Activated naive CD4-positive, alpha-beta T cell treated with anti-CD3 and anti-CD28 coated beads for 36 hours (primary cell): ENCODE measurements around the gene KAT6B. TPM values are rescaled to one million over a fixed set of nuclear protein-coding genes. Genes with fewer than 3 reads are reported as not detected.

Experiments used
- CTCF ChIA-PET: fragments of 350-600 bp; sonication (Branson Sonifier 250); formaldehyde crosslinking; loops from one replicate; lab custom pipeline; 2021; ENCODE audit warnings: antibody characterized with exemption; lab: Charles Lee
- DNase-seq: peaks from one replicate; pipeline ENCODE4 v3.0.0-alpha.2; 2020
- H3K27ac Mint-ChIP-seq: one replicate; pipeline ENCODE4 v1.8.0; 2021; ENCODE audit warnings: mild to moderate bottlenecking, mixed read lengths
- H3K27me3 Mint-ChIP-seq: one replicate; pipeline ENCODE4 v1.8.0; 2021; ENCODE audit warnings: low read depth, mixed read lengths
- H3K36me3 Mint-ChIP-seq: one replicate; pipeline ENCODE4 v1.8.0; 2021; ENCODE audit warnings: low read depth, mixed read lengths
- H3K4me1 Mint-ChIP-seq: one replicate; pipeline ENCODE4 v1.8.0; 2021; ENCODE audit warnings: low read depth, mixed read lengths
- H3K4me3 Mint-ChIP-seq: one replicate; pipeline ENCODE4 v1.8.0; 2021; ENCODE audit warnings: mild to moderate bottlenecking, moderate library complexity, mixed read lengths
- H3K9me3 Mint-ChIP-seq: one replicate; pipeline ENCODE4 v1.8.0; 2021; ENCODE audit warnings: mixed read lengths
- intact Hi-C: fragments of 100-400 bp; cut with micrococcal nuclease; formaldehyde crosslinking; loops from one replicate; pipeline ENCODE4 v1.15.1; 2023
- total RNA-seq, 2 experiments: library from RNA; stranded (reverse); gene quantifications; one replicate each; pipeline ENCODE4 v1.2.3, GENCODE V29; 2021

The KAT6B gene
- total RNA-seq, 2 experiments from 2014 or later, result 17.3 to 17.9 TPM

DNA sequence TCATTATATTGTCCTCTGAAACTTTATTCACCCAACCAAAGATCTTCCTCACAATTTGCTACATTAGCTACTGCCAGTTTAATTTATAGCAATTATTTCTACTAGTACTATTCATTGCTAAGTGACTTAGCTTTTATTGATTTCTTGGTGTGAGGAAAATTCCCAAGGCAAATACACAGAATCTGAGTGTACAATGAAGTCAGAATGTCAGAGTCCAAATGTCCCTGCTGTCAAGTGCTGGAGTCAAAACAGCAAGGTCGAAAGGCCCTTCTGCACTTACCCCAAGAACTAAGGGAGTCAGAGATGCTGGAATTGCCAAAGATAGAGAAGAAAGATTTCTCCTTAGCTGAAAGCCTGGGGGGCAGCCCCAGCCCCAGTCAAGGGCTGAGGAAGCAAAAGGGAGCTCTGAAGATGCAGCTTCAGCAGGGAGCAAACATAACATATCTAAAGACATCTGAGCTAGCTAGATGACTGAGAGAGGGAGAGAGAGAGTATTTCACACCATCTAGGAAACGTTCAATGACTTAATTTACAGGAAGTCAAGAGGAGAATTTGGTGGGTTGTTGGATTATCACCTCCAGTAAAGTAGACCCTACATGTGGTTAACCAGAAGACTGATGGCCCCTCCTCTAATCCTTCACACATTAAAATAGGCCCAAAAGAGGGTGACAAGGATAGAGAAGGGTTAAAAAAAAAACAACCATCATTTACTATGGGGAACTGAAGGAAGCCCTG, 248.5 kb downstream of the KAT6B start:
- Mint-ChIP-seq H3K4me1 (peaks cover 8% of the 10 kb centered on the region), H3K27ac (no peak overlapping the region), H3K27me3 (no peaks in the 10 kb centered on the region), H3K9me3 (no peaks in the 10 kb centered on the region), H3K36me3 (no peaks in the 10 kb centered on the region), H3K4me3 (no peak overlapping the region)
- no peak for DNase-seq
- CTCF ChIA-PET, result interaction anchor here (0.6 kb wide), 1 partner anchor 71 kb away, joined by 3 read pairs; no protein-coding TSS in a partner anchor
- intact Hi-C loops, result no loop called here

DNA sequence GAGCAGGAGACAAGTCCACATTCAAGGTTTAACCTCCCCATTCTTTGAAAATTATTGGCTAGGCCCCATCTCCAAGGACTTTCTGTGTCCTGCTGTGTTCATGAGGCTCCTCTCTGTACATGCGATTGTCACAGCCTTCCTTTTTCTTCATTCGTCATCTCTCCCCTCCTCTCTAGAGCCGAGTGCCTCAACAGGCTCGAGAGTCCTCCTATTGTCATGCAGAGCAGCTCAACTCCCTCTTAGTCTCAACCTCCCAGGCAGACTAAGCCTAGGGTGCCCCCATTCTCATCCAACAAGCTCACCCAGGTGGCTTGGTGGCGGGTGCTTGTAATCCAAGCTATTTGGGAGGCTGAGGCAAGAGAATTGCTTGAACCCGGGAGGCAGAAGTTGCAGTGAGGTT, 249.9 kb downstream of the KAT6B start:
- CTCF ChIA-PET, result no interaction called here
- Mint-ChIP-seq H3K27me3 (no peaks in the 10 kb centered on the region), H3K27ac (no peak overlapping the region), H3K36me3 (no peaks in the 10 kb centered on the region), H3K4me1 (peaks cover 6% of the 10 kb centered on the region), H3K9me3 (peaks cover 3% of the 10 kb centered on the region), H3K4me3 (no peak overlapping the region)
- DNase-seq, result no peak
- intact Hi-C loops, result no loop called here

DNA sequence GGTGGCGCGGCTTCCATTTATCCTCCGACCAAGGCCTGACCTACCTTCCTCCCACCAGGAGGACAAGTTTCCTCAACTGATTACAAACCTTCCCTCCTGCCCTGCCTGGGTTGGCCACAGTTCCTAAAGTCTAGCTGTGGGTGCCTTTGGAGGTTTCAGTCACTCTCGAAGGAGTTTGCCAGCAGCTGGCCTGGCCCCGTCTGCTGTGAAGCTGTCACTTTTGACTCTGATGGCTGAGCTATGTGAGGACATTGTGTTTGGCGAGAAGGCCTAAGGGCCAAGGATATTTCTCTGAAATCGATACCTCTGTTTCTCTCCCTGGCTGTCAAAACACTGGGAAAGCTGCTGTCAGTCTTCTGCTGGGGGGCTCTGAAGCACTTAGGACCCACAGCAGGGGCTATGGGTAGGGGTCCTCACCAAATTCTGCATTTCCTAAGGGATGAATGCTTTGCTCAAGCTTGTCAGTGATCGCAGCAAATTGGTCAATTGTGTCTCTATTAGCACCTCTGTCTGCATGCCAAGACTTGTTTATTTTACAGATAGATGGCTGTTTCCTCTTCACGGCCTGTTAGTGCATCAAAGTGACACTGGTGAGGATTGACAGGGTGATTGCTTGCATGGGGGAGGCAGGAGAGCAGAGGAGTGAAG, 253.2 kb downstream of the KAT6B start:
- CTCF ChIA-PET, result interaction anchor here (0.9 kb wide), 1 partner anchor 12 kb away, joined by 6 read pairs; no protein-coding TSS in a partner anchor
- Mint-ChIP-seq H3K36me3 (no peaks in the 10 kb centered on the region), H3K4me1 (peaks cover 6% of the 10 kb centered on the region), H3K27ac (no peak overlapping the region), H3K27me3 (no peaks in the 10 kb centered on the region), H3K9me3 (peaks cover 8% of the 10 kb centered on the region), H3K4me3 (no peak overlapping the region)
- intact Hi-C loops, result no loop called here
- DNase-seq, result no peak

DNA sequence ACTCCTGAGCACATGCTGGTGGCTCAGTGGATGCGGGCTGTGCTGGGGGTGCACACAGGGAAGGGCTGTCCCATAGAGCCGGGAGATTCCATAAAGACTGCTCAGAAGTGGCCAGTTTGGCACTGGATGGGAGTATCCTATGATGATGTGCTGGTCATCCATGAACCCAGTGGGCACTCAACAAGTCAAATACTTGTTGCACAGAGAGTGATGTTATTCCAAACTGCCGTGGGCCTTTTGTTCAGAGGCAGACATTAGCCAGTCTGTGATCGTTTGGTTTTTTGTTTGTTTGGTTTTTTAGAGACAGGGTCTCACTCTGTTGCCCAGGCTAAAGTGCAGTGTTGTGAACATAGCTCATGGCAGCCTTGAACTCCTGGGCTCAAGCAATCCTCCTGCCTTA, 254.2 kb downstream of the KAT6B start:
- no peaks in the 10 kb centered on the region for H3K36me3 Mint-ChIP-seq

DNA sequence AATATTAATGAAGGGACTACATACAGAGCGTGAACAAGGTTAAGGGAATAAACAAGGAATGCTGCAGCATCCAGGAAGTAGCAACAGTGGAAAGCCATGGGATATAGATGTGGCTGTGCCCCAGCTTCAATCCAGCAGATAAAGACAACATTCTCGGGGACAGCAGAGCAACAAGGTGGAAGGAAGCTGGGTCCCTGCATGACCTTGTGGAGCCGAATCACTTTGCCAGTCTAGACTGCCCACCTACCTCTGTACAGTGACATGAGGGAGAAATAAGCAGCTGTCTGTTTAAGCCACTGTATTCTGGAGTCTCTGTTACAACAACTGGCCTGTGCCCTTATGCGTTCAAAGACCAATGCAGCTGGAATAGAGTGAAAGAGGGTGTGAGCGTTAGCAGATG, 255.0 kb downstream of the KAT6B start:
- intact Hi-C loops, result no loop called here
- CTCF ChIA-PET, result no interaction called here
- H3K36me3 Mint-ChIP-seq, result no peaks in the 10 kb centered on the region

More for the DNA sequence above, 254.2 kb downstream of the KAT6B start:
- intact Hi-C loops, result no loop called here
- no peak for DNase-seq
- Mint-ChIP-seq H3K27me3 (no peaks in the 10 kb centered on the region), H3K27ac (no peak overlapping the region), H3K9me3 (peaks cover 8% of the 10 kb centered on the region), H3K4me3 (no peak overlapping the region), H3K4me1 (no peaks in the 10 kb centered on the region)
- CTCF ChIA-PET, result no interaction called here

More for the DNA sequence above, 255.0 kb downstream of the KAT6B start:
- Mint-ChIP-seq H3K9me3 (peaks cover 8% of the 10 kb centered on the region), H3K27ac (no peak overlapping the region), H3K4me3 (no peak overlapping the region), H3K27me3 (no peaks in the 10 kb centered on the region), H3K4me1 (no peaks in the 10 kb centered on the region)
- no peak for DNase-seq
